ENCODE results near the gene GALNTL6.
"Not testable (repeated sequence)": the region's sequence is repeated elsewhere in the genome, so short reads cannot be mapped to it uniquely, and the experiment has no call there.

GALNTL6 gene

GRCh38 chr4:172777729-172778431 lies 964.7 kb downstream of the GALNTL6 start:
- no peak for DNase-seq

GRCh38 chr4:172778583-172778982 lies 965.4 kb downstream of the GALNTL6 start:
- DNase-seq, result no peak

GRCh38 chr4:172780566-172781081 lies 967.4 kb downstream of the GALNTL6 start:
- no peak for DNase-seq

GRCh38 chr4:172785613-172786012 lies 972.4 kb downstream of the GALNTL6 start:
- no peak for DNase-seq

- DNase-seq, result no peak
Measured at GRCh38 chr4:172786039-172786792, 973.0 kb downstream of the GALNTL6 start.

- DNase-seq, result no peak
Measured at GRCh38 chr4:172787111-172787510, 973.9 kb downstream of the GALNTL6 start.

- no peak for DNase-seq
Measured at GRCh38 chr4:172791841-172792240, 978.6 kb downstream of the GALNTL6 start.

GRCh38 chr4:172793565-172794306 lies 980.5 kb downstream of the GALNTL6 start:
- no peak for DNase-seq

GRCh38 chr4:172794307-172794703 lies 981.1 kb downstream of the GALNTL6 start:
- no peak for DNase-seq

GRCh38 chr4:172797281-172797680 lies 984.1 kb downstream of the GALNTL6 start:
- not testable (repeated sequence) for DNase-seq

GRCh38 chr4:172802032-172802431 lies 988.8 kb downstream of the GALNTL6 start:
- no peak for DNase-seq

- DNase-seq, result no peak
Measured at GRCh38 chr4:172806841-172807240, 993.6 kb downstream of the GALNTL6 start.

- no peak for DNase-seq
Measured at GRCh38 chr4:172808196-172808595, 995.0 kb downstream of the GALNTL6 start.

- DNase-seq, result no peak
Measured at GRCh38 chr4:172809319-172809718, 996.1 kb downstream of the GALNTL6 start.

GRCh38 chr4:172813359-172813923 lies 1000.2 kb downstream of the GALNTL6 start:
- DNase-seq, result no peak

GRCh38 chr4:172815499-172816164 lies 1002.4 kb downstream of the GALNTL6 start:
- DNase-seq, result no peak

- no peak for DNase-seq
Measured at GRCh38 chr4:172818901-172819300, 1005.7 kb downstream of the GALNTL6 start.

- no peak for DNase-seq
Measured at GRCh38 chr4:172819353-172819752, 1006.1 kb downstream of the GALNTL6 start.

- DNase-seq, result no peak
Measured at GRCh38 chr4:172822331-172822730, 1009.1 kb downstream of the GALNTL6 start.

- DNase-seq, result no peak
Measured at GRCh38 chr4:172826346-172826745, 1013.1 kb downstream of the GALNTL6 start.

- no peak for DNase-seq
Measured at GRCh38 chr4:172826861-172827260, 1013.7 kb downstream of the GALNTL6 start.

- no peak for DNase-seq
Measured at GRCh38 chr4:172830295-172830764, 1017.1 kb downstream of the GALNTL6 start.
